HG03045 (cell line): ENCODE measurements around the gene MC2R.
"Not testable (repeated sequence)": the region's sequence is repeated elsewhere in the genome, so short reads cannot be mapped to it uniquely, and the experiment has no call there.

Experiments
- ATAC-seq: cut with Tn5 transposase; IDR thresholded peaks from one replicate; pipeline ENCODE4 v1.9.1; 2021; ENCODE audit warnings: mild to moderate bottlenecking, moderate library complexity; ENCODE audit not compliant: unreplicated experiment

Gene MC2R

GRCh38 chr18:13894531-13894930, 20.8 kb downstream of the MC2R start:
- no peak for ATAC-seq

- ATAC-seq = peak; percentile 96
Measured at GRCh38 chr18:13893418-13893760, 21.9 kb downstream of the MC2R start.

DNA sequence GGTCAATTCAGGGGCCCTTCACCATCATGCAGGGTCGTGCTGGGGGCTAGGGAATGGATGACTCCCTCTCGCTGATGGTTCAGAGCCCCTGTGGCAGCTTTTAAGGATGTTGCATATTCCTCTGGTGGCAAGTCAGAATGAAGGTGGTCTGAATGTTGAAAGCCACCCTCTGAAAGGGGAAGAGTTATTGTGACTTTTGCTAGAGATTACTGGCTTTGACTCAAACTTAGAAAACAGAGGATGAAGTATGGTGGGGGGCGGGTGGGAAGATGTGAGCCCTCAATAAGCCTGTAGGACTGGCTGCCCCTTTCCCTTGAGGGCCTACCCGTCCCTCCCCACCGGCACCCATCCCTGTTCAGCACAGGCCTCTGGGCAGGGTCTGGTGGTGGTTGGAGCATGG, 23.2 kb downstream of the MC2R start:
- ATAC-seq = no peak

DNA sequence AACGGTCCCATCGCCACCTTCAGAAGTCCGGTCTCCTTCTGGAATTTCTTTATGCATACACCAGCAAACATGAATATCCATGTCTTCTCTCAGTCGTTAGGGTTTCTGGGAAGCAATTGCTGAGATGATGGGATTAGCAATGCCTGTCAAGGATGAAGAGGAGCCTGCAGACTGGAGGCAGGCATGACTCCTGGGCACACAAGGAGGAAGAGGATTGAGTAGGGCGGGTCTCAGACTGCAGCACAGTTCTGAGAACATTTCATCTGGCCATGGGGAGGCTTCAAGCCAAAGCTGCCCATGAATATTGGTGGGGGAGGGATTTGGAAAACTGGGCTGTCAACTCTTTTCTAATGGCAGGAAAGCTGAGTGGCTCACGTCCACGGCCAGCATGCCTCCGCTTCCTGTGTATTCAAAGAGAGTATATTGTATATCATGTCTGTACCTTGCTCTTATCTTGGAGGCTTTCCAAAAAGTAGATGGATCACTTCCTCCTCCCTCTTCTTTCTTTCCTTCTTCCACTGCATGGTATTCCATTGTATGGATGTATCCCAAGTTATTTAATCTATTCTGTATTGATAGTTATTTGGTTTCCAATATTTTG, 24.5 kb downstream of the MC2R start:
- no peak for ATAC-seq

DNA sequence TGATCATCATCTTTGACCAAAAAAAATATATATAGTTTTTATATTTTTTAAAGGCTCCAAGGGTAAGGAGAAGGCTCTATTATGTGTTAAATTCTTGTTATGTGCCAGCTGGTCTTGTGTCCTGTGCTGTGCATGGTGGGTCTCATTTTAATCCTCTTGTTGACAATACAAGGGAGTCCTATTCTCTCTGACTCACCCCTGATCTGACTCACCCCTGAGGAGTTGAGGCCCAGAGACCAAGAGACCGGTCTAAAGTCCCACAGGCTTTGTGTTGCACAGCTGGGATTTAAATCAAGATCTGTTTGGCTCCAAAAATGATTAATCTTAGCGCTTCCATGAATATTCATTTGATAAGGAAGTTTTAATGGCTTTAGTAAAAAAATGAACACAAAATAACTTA, 25.7 kb downstream of the MC2R start:
- no peak for ATAC-seq

- no peak for ATAC-seq
Measured at GRCh38 chr18:13888191-13888716, 27.1 kb downstream of the MC2R start.

- no peak for ATAC-seq
Measured at GRCh38 chr18:13885009-13885408, 30.3 kb downstream of the MC2R start.

- no peak for ATAC-seq
Measured at GRCh38 chr18:13879937-13880336, 35.4 kb downstream of the MC2R start.

- no peak for ATAC-seq
Measured at GRCh38 chr18:13879492-13879891, 35.8 kb downstream of the MC2R start.

GRCh38 chr18:13878857-13879256, 36.5 kb downstream of the MC2R start:
- no peak for ATAC-seq

DNA sequence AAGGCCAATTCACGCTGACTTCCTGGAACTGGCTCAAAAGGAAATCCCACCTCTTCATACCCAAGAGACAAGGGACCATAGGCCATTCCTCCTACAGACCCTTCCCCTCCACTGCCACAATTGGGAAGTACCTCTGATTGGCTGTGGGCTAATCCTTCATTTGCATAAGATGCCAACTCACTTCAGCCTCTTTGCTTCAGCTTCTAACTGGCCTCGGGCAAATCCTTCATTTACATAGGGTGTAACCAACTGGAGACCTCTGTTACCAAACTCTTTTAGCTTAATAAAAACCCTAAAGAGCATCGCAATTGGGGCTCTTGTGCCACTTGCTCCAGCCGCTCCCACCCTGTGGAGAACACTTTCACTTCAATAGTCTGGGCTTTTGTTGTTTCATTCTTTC, 38.2 kb downstream of the MC2R start:
- ATAC-seq = no peak

DNA sequence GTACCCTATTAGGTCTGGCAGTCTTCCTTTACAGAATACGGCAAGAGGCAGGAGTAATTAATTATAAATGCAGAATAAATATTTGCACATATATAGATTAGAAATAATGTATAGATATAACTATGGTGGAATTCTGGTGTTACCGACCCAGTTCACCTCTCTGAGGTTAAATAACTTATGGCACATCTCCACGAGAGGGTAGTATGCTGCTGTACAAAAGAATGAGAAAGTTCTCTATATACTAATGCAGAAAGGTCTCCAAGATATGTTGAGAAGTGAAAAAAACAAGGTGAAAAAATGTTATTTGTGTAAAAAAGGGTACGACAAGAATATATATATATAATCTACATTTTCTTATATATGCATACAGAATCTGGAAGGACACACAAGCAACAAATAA, 40.8 kb downstream of the MC2R start:
- ATAC-seq = no peak

- no peak for ATAC-seq
Measured at GRCh38 chr18:13872932-13873331, 42.4 kb downstream of the MC2R start.

- ATAC-seq = no peak
Measured at GRCh38 chr18:13872373-13872772, 43.0 kb downstream of the MC2R start.

GRCh38 chr18:13871701-13872100, 43.6 kb downstream of the MC2R start:
- no peak for ATAC-seq

GRCh38 chr18:13868501-13869271, 46.6 kb downstream of the MC2R start:
- ATAC-seq = no peak

DNA sequence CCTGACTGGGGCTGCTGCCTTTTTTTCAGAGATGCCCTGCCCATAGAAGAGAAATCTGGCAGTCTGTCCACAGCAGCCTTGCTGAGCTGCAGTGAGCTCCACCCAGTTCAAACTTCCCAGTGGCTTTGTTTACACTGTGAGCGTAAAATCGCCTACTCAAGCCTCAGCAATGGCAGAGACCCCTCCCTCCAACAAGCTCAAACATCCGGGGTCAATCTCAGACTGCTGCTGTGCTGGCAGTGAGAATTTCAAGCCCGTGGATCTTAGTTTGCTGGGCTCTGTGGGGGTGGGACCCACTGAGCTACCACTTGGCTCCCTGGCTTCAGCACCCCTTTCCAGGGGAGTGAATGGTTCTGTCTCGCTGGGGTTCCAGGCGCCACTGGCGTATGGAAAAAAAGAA, 52.4 kb downstream of the MC2R start:
- not testable (repeated sequence) for ATAC-seq

DNA sequence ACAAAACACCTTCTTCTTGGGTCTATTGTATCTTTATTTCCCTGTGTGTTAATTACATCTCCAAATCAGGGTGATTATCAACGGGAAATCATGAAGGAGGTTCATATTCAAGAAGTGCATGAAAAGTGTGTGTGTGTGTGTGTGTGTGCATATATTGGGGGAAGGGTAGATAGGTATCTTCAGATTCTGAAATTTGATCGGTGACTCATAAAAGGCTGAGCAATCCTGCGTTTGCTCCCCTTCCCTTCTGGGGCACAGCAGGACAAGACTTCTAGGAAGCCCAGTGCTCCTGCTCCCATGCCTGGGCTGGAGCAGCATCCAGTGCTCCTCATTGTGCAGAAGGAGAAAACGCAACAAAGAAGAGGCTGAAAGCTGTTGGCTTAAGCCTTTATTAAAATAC, 65.5 kb downstream of the MC2R start:
- no peak for ATAC-seq

DNA sequence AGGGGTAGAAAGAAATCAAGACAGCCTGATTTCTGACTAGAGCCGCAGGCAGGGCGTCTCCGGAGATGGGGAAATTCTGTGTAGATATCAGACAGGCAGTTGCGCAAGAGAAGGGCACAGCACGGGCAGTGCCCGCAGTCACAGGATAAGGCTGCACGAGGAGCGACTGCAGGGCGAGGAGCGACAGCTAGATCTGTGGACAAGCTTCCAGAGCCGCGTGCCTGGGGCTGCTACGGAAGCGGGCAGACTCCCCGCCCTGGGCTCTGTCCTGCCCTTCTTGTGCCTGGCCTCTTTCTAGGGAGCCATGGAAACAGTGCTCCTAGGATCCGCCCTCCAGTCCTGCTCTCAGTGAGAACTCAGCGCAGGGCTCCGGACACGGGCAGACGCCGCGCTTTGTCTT, 78.8 kb downstream of the MC2R start:
- no peak for ATAC-seq

GRCh38 chr18:13835202-13835601, 80.1 kb downstream of the MC2R start:
- no peak for ATAC-seq

GRCh38 chr18:13834496-13835015, 80.8 kb downstream of the MC2R start:
- ATAC-seq = no peak
